HUES64 (cell line): ENCODE measurements around the gene FBP2. TPM values are rescaled to one million over a fixed set of nuclear protein-coding genes. Genes with fewer than 3 reads are reported as not detected.
A peak's percentile ranks its signal among the peaks of the same experiment; 100 is the strongest.

Experiments
- H3K27ac ChIP-seq: 2 replicates; pipeline ENCODE4 v1.7.0; 2013; ENCODE audit warnings: low read depth, low read length, inconsistent platforms
- H3K27me3 ChIP-seq: 2 replicates; pipeline ENCODE4 v1.6.1; 2013; ENCODE audit warnings: mild to moderate bottlenecking, low read length; ENCODE audit not compliant: insufficient read depth
- H3K36me3 ChIP-seq: 2 replicates; pipeline ENCODE4 v1.6.1; 2013; ENCODE audit warnings: mild to moderate bottlenecking, low read length; ENCODE audit not compliant: insufficient read depth
- H3K4me1 ChIP-seq: 2 replicates; pipeline ENCODE4 v1.6.1; 2013; ENCODE audit warnings: mild to moderate bottlenecking, low read length, moderate library complexity; ENCODE audit not compliant: insufficient read depth
- H3K4me3 ChIP-seq: 2 replicates; pipeline ENCODE4 v1.5.1; 2013; ENCODE audit warnings: mild to moderate bottlenecking, low read length, moderate library complexity
- H3K9ac ChIP-seq: 2 replicates; pipeline ENCODE4 v1.6.1; 2013; ENCODE audit warnings: mild to moderate bottlenecking, low read depth, low read length
- H3K9me3 ChIP-seq: 2 replicates; pipeline ENCODE4 v1.6.1; 2013; ENCODE audit warnings: low read depth, low read length; ENCODE audit not compliant: insufficient read depth
- WGBS: fragments of 150-250, 120-280 bp; methylation state at CpG from one replicate; pipeline ENCODE4 v1.1.7; 2013; ENCODE audit warnings: missing lambda C conversion rate; 5-methylcytosine and 5-hydroxymethylcytosine counted together
- polyA plus RNA-seq, 2 experiments: library from polyadenylated mRNA; stranded (reverse); fragments of 50-300 nt; gene quantifications; one replicate each; pipeline ENCODE4 v1.2.3, GENCODE V29; 2013

The FBP2 gene
- polyA plus RNA-seq (2013, experiment 1 of 2), result not detected
- polyA plus RNA-seq (2013, experiment 2 of 2), result not detected

- Histone ChIP-seq H3K4me1 (no peaks in the 10 kb centered on the region), H3K4me3 (no peak within 1 kb of the TSS), H3K27ac (no peak within 1 kb of the TSS), H3K9me3 (no peaks in the 10 kb centered on the region), H3K9ac (no peak within 1 kb of the TSS), H3K27me3 (no peaks in the 10 kb centered on the region), H3K36me3 (no peaks in the 10 kb centered on the region)
- 84% methylated on average over 21 of the region's 21 CpGs for WGBS
Observed at GRCh38 chr9:94593459-94594345, at the start of gene FBP2. TSS of gene FBP2 (minus strand) at chr9:94593824. CDS start at chr9:94593726, 98 bp downstream.

GRCh38 chr9:94643176-94643575 is 49.6 kb upstream of the FBP2 start:
- H3K36me3 ChIP-seq, result no peaks in the 10 kb centered on the region
- H3K9me3 ChIP-seq, result no peaks in the 10 kb centered on the region
- H3K4me1 ChIP-seq, result peaks cover 11% of the 10 kb centered on the region; the same call in 1 of the 2 replicates
- 91% methylated on average over 8 of the region's 8 CpGs for WGBS
- no peak overlapping the region for H3K4me3 ChIP-seq
- H3K27ac ChIP-seq, result no peak overlapping the region
- peaks cover 54% of the 10 kb centered on the region for H3K27me3 ChIP-seq
- H3K9ac ChIP-seq, result no peak overlapping the region

GRCh38 chr9:94642501-94642900 is 48.9 kb upstream of the FBP2 start:
- H3K27me3 ChIP-seq, result peaks cover 60% of the 10 kb centered on the region
- H3K27ac ChIP-seq, result no peak overlapping the region
- peaks cover 11% of the 10 kb centered on the region; the same call in 1 of the 2 replicates for H3K4me1 ChIP-seq
- no peak overlapping the region for H3K4me3 ChIP-seq
- no peaks in the 10 kb centered on the region for H3K36me3 ChIP-seq
- no peak overlapping the region for H3K9ac ChIP-seq
- no peaks in the 10 kb centered on the region for H3K9me3 ChIP-seq
- 93% methylated on average over 5 of the region's 5 CpGs for WGBS

GRCh38 chr9:94639999-94640376 is 46.4 kb upstream of the FBP2 start:
- peaks cover 80% of the 10 kb centered on the region for H3K27me3 ChIP-seq
- H3K4me3 ChIP-seq, result peak overlapping the region; percentile 47
- H3K4me1 ChIP-seq, result peaks cover 11% of the 10 kb centered on the region; the same call in 1 of the 2 replicates

GRCh38 chr9:94639061-94639998 is 45.7 kb upstream of the FBP2 start, which contains the start of gene FBP1:
TSS of gene FBP1 (minus strand) at chr9:94639518. CDS start at chr9:94639310, 208 bp downstream.
- peak within 1 kb of the TSS; percentile 47 for H3K4me3 ChIP-seq
- 2% methylated on average over 77 of the region's 79 CpGs for WGBS
- no peaks in the 10 kb centered on the region for H3K9me3 ChIP-seq
- H3K27me3 ChIP-seq, result peaks cover 79% of the 10 kb centered on the region
- peak within 1 kb of the TSS; percentile 43; the same call in 1 of the 2 replicates for H3K27ac ChIP-seq
- H3K9ac ChIP-seq, result peak within 1 kb of the TSS; percentile 57
- H3K36me3 ChIP-seq, result no peaks in the 10 kb centered on the region
- peaks cover 11% of the 10 kb centered on the region; the same call in 1 of the 2 replicates for H3K4me1 ChIP-seq

More at GRCh38 chr9:94639999-94640376, 46.4 kb upstream of the FBP2 start:
- Histone ChIP-seq H3K36me3 (no peaks in the 10 kb centered on the region), H3K9ac (peak overlapping the region; percentile 57; the same call in 1 of the 2 replicates), H3K27ac (peak overlapping the region; percentile 43; the same call in 1 of the 2 replicates), H3K9me3 (no peaks in the 10 kb centered on the region)
- WGBS, result 1% methylated on average over 13 of the region's 15 CpGs

- H3K9ac ChIP-seq, result peak overlapping the region; percentile 1; the same call in 1 of the 2 replicates
- 57% methylated on average over 17 of the region's 17 CpGs for WGBS
- H3K4me3 ChIP-seq, result peak overlapping the region; percentile 47
Observed at GRCh38 chr9:94638335-94639060, 44.9 kb upstream of the FBP2 start.

GRCh38 chr9:94632737-94633136 is 39.1 kb upstream of the FBP2 start:
- H3K27ac ChIP-seq, result no peak overlapping the region
- WGBS, result 55% methylated on average over 5 of the region's 5 CpGs

More at GRCh38 chr9:94638335-94639060, 44.9 kb upstream of the FBP2 start:
- no peaks in the 10 kb centered on the region for H3K36me3 ChIP-seq
- H3K27me3 ChIP-seq, result peaks cover 79% of the 10 kb centered on the region
- no peak overlapping the region for H3K27ac ChIP-seq
- H3K4me1 ChIP-seq, result peaks cover 11% of the 10 kb centered on the region; the same call in 1 of the 2 replicates
- H3K9me3 ChIP-seq, result no peaks in the 10 kb centered on the region

GRCh38 chr9:94631599-94631998 is 38.0 kb upstream of the FBP2 start:
- H3K9me3 ChIP-seq, result no peaks in the 10 kb centered on the region
- no peaks in the 10 kb centered on the region for H3K36me3 ChIP-seq
- no peak overlapping the region for H3K27ac ChIP-seq
- H3K4me3 ChIP-seq, result no peak overlapping the region
- no peak overlapping the region for H3K9ac ChIP-seq
- H3K27me3 ChIP-seq, result peaks cover 12% of the 10 kb centered on the region
- peaks cover 17% of the 10 kb centered on the region for H3K4me1 ChIP-seq
- 75% methylated on average over 8 of the region's 8 CpGs for WGBS

More at GRCh38 chr9:94632737-94633136, 39.1 kb upstream of the FBP2 start:
- Histone ChIP-seq H3K9ac (no peak overlapping the region), H3K9me3 (no peaks in the 10 kb centered on the region), H3K4me3 (no peak overlapping the region), H3K27me3 (peaks cover 23% of the 10 kb centered on the region), H3K4me1 (peaks cover 17% of the 10 kb centered on the region), H3K36me3 (no peaks in the 10 kb centered on the region)

GRCh38 chr9:94630833-94631232 is 37.2 kb upstream of the FBP2 start:
- Histone ChIP-seq H3K27me3 (peaks cover 8% of the 10 kb centered on the region), H3K9ac (no peak overlapping the region), H3K36me3 (no peaks in the 10 kb centered on the region), H3K27ac (no peak overlapping the region), H3K4me3 (no peak overlapping the region), H3K9me3 (no peaks in the 10 kb centered on the region), H3K4me1 (peaks cover 17% of the 10 kb centered on the region)
- 78% methylated on average over 5 of the region's 5 CpGs for WGBS

GRCh38 chr9:94630281-94630680 is 36.7 kb upstream of the FBP2 start:
- Histone ChIP-seq H3K27me3 (peaks cover 2% of the 10 kb centered on the region; the same call in 1 of the 2 replicates), H3K9me3 (no peaks in the 10 kb centered on the region), H3K4me3 (no peak overlapping the region), H3K9ac (no peak overlapping the region), H3K27ac (no peak overlapping the region), H3K36me3 (no peaks in the 10 kb centered on the region), H3K4me1 (peaks cover 17% of the 10 kb centered on the region)
- 91% methylated on average over 3 of the region's 3 CpGs for WGBS
